ENCODE data around the gene CSHL1. TPM values are rescaled to one million over a fixed set of nuclear protein-coding genes. Genes with fewer than 3 reads are reported as not detected.
"Not testable (repeated sequence)": the region's sequence is repeated elsewhere in the genome, so short reads cannot be mapped to it uniquely, and the experiment has no call there.

CSHL1 gene
- total and polyA plus RNA-seq, 5 experiments from 2014 or later: not detected

- H3K4me3 Mint-ChIP-seq: no peak overlapping the region
- peaks cover 0 to 7% (median 4%) of the 10 kb centered on the region in 5 donors for H3K27me3 Mint-ChIP-seq
- H3K9me3 Mint-ChIP-seq: no peaks in the 10 kb centered on the region
- no peak for DNase-seq
- H3K4me1 Mint-ChIP-seq: peaks cover 6 to 26% (median 8%) of the 10 kb centered on the region in 4 donors
- H3K27ac Mint-ChIP-seq: no peak overlapping the region
- ATAC-seq: no peak
- POLR2A ChIA-PET: no interaction called here
- H3K36me3 Mint-ChIP-seq: no peaks in the 10 kb centered on the region
These were observed 3.4 kb upstream of the CSHL1 start for GRCh38 chr17:63914471-63914870.

- H3K27ac Mint-ChIP-seq: no peak overlapping the region
- DNase-seq: peak; percentile 42 to 80 (median 64)
- H3K36me3 Mint-ChIP-seq: no peaks in the 10 kb centered on the region
- H3K27me3 Mint-ChIP-seq: peaks cover 0 to 7% (median 2%) of the 10 kb centered on the region in 5 donors
- peaks cover 0 to 20% (median 3%) of the 10 kb centered on the region in 4 donors for H3K4me1 Mint-ChIP-seq
- H3K9me3 Mint-ChIP-seq: no peaks in the 10 kb centered on the region
- H3K4me3 Mint-ChIP-seq: no peak overlapping the region
- POLR2A ChIA-PET: no interaction called here
- peak; percentile 71 to 83 for ATAC-seq
These were observed 621 bp upstream of the CSHL1 start for GRCh38 chr17:63911657-63912100.

- Mint-ChIP-seq H3K27ac (no peak overlapping the region), H3K36me3 (no peaks in the 10 kb centered on the region), H3K9me3 (no peaks in the 10 kb centered on the region), H3K4me1 (peaks cover 0 to 10% (median 3%) of the 10 kb centered on the region in 4 donors), H3K27me3 (peaks cover 0 to 7% (median 2%) of the 10 kb centered on the region in 5 donors), H3K4me3 (no peak overlapping the region)
- POLR2A ChIA-PET: no interaction called here
- ATAC-seq (no peak), DNase-seq (no peak)
These were observed 962 bp downstream of the CSHL1 start for GRCh38 chr17:63910096-63910495.

GRCh38 chr17:63909586-63909985 is 1.5 kb downstream of the CSHL1 start:
- H3K27ac Mint-ChIP-seq, H3K4me1 Mint-ChIP-seq, POLR2A ChIA-PET, ATAC-seq, DNase-seq, H3K36me3 Mint-ChIP-seq, H3K4me3 Mint-ChIP-seq, H3K27me3 Mint-ChIP-seq, H3K9me3 Mint-ChIP-seq: not testable (repeated sequence)

- H3K4me3 Mint-ChIP-seq, H3K36me3 Mint-ChIP-seq, H3K27ac Mint-ChIP-seq, H3K27me3 Mint-ChIP-seq, DNase-seq, H3K4me1 Mint-ChIP-seq, POLR2A ChIA-PET, H3K9me3 Mint-ChIP-seq: not testable (repeated sequence)
- peak; percentile 49 to 64 for ATAC-seq
These were observed 3.8 kb downstream of the CSHL1 start for GRCh38 chr17:63907161-63907778.

- H3K36me3 Mint-ChIP-seq, H3K27ac Mint-ChIP-seq, H3K27me3 Mint-ChIP-seq, H3K4me3 Mint-ChIP-seq, H3K4me1 Mint-ChIP-seq, ATAC-seq, H3K9me3 Mint-ChIP-seq, DNase-seq: not testable (repeated sequence)
- POLR2A ChIA-PET: interaction anchor here (0.6 to 0.7 kb wide), 2 partner anchors 47 to 729 kb away, joined by 3 to 4 read pairs; no protein-coding TSS in a partner anchor
These were observed 6.3 kb downstream of the CSHL1 start for GRCh38 chr17:63904796-63905195.

GRCh38 chr17:63903787-63904201 is 7.3 kb downstream of the CSHL1 start:
- H3K27me3 Mint-ChIP-seq, H3K4me1 Mint-ChIP-seq, H3K36me3 Mint-ChIP-seq, H3K4me3 Mint-ChIP-seq, H3K9me3 Mint-ChIP-seq, POLR2A ChIA-PET: not testable (repeated sequence)
- H3K27ac Mint-ChIP-seq: peak overlapping the region in 1 of 10 donors; percentile 33
- ATAC-seq (peak; percentile 66 to 80), DNase-seq (peak in 6 of 10 donors; percentile 17 to 57 (median 28))

GRCh38 chr17:63901971-63902370 is 9.1 kb downstream of the CSHL1 start:
- H3K9me3 Mint-ChIP-seq, H3K36me3 Mint-ChIP-seq, ATAC-seq, H3K27ac Mint-ChIP-seq, DNase-seq, H3K4me1 Mint-ChIP-seq, H3K4me3 Mint-ChIP-seq, H3K27me3 Mint-ChIP-seq: not testable (repeated sequence)
- POLR2A ChIA-PET: interaction anchor here (0.8 kb wide), 1 partner anchor 243 kb away, joined by 3 read pairs; no protein-coding TSS in a partner anchor

GRCh38 chr17:63898899-63899798 is 11.9 kb downstream of the CSHL1 start:
- H3K9me3 Mint-ChIP-seq, DNase-seq, POLR2A ChIA-PET, H3K27ac Mint-ChIP-seq, ATAC-seq, H3K4me3 Mint-ChIP-seq, H3K4me1 Mint-ChIP-seq, H3K36me3 Mint-ChIP-seq, H3K27me3 Mint-ChIP-seq: not testable (repeated sequence)

- H3K27ac Mint-ChIP-seq: peak within 1 kb of the TSS in 1 of 10 donors; percentile 27
- H3K27me3 Mint-ChIP-seq, DNase-seq, POLR2A ChIA-PET, H3K4me3 Mint-ChIP-seq, H3K36me3 Mint-ChIP-seq, ATAC-seq, H3K9me3 Mint-ChIP-seq, H3K4me1 Mint-ChIP-seq: not testable (repeated sequence)
These were observed 14.3 kb downstream of the CSHL1 start, which contains the start of gene CSH1 for GRCh38 chr17:63896524-63897354. Gene CSH1, minus strand, starts transcription at chr17:63896574. Its CDS starts 63 bp downstream, at chr17:63896511.

- DNase-seq, H3K9me3 Mint-ChIP-seq, POLR2A ChIA-PET, ATAC-seq, H3K4me3 Mint-ChIP-seq, H3K4me1 Mint-ChIP-seq, H3K27ac Mint-ChIP-seq, H3K36me3 Mint-ChIP-seq, H3K27me3 Mint-ChIP-seq: not testable (repeated sequence)
These were observed 16.2 kb downstream of the CSHL1 start for GRCh38 chr17:63894821-63895220.

GRCh38 chr17:63894021-63894420 is 17.0 kb downstream of the CSHL1 start:
- H3K4me1 Mint-ChIP-seq, H3K27me3 Mint-ChIP-seq, ATAC-seq, H3K36me3 Mint-ChIP-seq, H3K9me3 Mint-ChIP-seq, H3K4me3 Mint-ChIP-seq, H3K27ac Mint-ChIP-seq, POLR2A ChIA-PET, DNase-seq: not testable (repeated sequence)

All from naive thymus-derived CD8-positive, alpha-beta T cell (primary cell).